HG03520 (cell line): ENCODE measurements around the gene TCF15.

ENCODE experiments used
- ATAC-seq: cut with Tn5 transposase; IDR thresholded peaks from one replicate; pipeline ENCODE4 v1.9.1; 2021; ENCODE audit warnings: mild to moderate bottlenecking, moderate library complexity; ENCODE audit not compliant: unreplicated experiment

The TCF15 gene

GRCh38 chr20:615514-615913 lies 5.4 kb upstream of the TCF15 start:
- no peak for ATAC-seq

- no peak for ATAC-seq
Measured at GRCh38 chr20:611843-612185, 1.7 kb upstream of the TCF15 start.

GRCh38 chr20:611047-611842 lies 1.1 kb upstream of the TCF15 start:
- ATAC-seq: no peak

DNA sequence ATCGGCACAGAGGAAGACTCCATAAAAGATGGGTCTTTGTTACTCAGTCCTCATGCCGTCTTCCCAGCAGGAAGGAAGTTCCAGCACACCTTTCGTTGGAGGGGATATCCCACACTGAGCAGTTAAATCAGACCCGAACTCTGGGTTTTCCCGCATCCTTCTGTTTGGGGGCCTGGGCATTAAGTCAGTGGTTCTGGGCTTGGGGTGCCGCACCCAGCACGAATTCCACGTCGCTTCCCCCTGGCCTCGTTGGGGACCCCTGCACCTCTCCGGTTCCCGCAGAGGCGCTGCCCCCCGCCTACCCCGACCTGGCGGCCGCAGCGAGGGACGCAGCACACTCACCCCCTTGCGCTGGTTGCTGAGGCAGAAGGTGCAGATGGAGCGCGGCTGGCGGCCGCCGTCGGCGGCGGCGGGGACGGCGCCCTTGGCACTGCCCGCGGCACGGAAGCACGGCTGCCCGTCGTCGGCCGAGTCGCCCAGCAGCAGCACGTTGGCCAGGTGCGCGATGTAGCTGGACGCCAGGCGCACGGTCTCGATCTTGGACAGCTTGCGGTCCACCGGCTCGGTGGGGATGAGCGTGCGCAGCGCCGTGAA lies 641 bp downstream of the TCF15 start:
- no peak for ATAC-seq

DNA sequence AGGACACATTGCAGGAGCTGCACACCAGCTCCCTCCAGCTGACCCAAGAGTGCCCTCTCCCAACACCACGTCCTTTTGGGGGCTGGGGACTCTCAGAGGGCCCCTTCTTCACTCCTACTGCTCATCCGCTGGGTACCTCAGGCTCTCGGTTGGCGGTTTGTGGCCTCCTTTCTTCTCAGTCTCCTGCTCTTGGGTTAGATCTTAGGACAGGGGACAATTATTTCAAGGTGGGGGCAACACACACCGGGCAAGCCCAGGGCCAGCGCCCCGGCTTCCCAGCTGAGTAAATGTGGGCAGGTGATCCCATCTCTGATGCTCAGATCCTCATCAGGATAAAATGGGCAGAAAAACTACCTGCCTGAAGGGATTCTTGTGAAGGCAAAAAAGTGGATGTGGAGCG lies 1.1 kb downstream of the TCF15 start:
- ATAC-seq: no peak

GRCh38 chr20:607476-607875 lies 2.6 kb downstream of the TCF15 start:
- ATAC-seq: no peak

DNA sequence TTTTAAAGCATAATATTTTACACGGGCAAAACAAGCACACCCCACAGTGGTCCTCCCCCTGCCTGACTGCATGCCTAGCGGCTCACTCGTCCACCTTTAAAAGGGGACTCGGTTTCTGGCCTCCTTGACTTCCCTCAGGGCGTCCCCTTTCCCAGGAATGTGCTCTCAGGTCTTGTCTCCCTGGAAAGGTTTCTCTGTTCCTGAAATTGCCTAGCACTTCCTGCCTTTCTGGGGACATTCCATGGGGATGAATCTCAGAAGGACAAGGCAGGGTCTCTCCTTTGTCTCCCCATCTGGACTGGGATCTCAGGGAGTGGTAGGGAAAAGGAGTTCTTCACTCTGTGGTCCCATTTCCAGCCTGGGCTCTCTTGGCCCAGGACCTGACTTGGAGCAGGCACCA lies 4.9 kb downstream of the TCF15 start:
- ATAC-seq: no peak

- ATAC-seq: no peak
Measured at GRCh38 chr20:603116-603640, 6.9 kb downstream of the TCF15 start.

DNA sequence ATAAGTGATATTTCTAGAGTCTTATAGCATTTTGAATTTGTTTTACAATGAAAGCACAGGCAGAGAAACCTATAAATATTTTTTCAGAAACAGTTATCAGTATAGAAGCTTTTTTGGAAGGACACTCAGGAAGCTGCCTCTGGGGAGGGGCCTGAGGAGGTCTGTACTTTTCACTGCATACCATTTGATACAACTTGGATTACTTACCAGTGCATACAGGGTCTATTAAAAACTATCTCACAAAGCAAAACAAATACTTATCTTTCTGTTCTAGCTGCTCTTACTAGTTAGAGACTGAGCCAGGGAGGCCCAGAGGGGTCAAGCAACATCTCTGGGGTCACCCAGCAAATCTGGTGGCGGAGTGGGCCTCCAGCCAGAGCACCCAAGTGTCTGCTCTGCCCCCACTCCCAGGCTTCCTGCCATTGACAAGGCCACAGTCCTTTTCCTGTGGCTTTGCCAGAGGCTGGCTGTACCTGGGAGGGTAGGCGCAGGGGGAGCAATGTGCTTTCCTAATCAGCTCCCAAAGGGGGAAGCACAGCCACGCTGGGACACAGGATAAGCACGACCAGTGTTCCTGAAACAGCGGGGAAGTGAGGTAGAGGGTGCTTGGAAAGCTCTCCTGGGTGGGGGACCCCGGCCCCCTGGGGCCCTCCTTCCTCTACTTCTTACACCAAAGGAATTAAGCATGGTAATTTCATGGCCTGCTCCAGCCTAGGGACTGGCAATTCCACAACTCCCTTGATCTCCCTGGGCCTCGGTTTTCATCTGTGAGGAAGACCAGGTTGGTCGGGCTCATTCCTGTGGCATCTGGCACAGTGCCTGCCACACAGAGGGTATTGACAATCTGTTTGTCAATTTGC lies 7.8 kb downstream of the TCF15 start:
- no peak for ATAC-seq

- ATAC-seq: no peak
Measured at GRCh38 chr20:600736-601135, 9.4 kb downstream of the TCF15 start.

GRCh38 chr20:600141-600540 lies 10.0 kb downstream of the TCF15 start:
- no peak for ATAC-seq

DNA sequence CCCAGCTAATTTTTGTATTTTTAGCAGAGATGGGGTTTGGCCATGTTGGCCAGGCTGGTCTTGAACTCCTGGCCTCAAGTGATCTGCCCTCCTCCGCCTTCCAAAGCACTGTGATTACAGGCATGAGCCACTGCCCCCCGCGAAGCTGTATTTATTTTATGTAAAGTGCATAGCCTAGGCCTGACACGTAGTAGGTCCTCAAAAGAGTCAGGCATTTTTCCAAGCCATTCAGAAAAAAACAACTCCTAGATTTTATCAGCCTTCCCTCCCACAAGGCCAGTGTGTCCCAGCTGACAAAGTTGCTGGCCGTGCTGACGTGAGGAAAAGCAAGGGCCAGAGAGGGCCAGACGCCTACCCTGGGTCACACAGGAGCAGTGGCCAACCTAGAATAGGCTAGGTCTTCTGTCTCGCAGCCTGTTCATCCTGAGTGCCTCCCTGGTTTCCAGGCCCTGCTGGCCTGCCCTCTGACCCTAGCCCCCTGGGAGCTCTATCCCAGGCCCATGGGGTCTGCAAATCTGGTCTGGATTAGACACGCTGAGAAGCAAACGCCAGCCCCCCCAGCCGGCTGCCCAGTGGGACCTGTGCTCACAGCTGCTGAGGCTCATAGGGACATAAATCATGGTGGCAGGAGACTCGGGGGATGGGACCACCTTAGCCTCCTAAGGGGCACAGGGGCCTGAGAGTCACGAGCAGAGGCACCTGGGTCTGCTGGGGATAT lies 11.8 kb downstream of the TCF15 start:
- no peak for ATAC-seq

DNA sequence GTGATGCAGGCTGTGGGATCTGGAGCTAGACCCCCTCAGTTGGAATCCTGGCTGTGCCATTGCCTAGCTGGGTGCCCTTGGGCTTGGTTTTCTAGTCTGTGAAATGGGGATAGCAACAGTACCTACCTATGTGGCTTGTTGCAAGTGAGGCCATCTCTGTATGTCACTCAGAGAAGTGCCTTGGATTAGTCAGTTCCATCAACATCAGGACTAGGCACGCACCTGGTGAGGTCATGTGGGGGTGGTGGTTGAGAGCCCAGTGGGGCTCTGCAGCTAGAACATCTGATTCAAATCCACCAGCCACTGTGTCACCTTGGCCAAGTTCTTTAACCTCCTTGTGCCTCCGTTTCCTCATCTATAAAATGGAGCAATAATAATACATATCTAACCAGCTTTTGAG lies 12.5 kb downstream of the TCF15 start:
- no peak for ATAC-seq

DNA sequence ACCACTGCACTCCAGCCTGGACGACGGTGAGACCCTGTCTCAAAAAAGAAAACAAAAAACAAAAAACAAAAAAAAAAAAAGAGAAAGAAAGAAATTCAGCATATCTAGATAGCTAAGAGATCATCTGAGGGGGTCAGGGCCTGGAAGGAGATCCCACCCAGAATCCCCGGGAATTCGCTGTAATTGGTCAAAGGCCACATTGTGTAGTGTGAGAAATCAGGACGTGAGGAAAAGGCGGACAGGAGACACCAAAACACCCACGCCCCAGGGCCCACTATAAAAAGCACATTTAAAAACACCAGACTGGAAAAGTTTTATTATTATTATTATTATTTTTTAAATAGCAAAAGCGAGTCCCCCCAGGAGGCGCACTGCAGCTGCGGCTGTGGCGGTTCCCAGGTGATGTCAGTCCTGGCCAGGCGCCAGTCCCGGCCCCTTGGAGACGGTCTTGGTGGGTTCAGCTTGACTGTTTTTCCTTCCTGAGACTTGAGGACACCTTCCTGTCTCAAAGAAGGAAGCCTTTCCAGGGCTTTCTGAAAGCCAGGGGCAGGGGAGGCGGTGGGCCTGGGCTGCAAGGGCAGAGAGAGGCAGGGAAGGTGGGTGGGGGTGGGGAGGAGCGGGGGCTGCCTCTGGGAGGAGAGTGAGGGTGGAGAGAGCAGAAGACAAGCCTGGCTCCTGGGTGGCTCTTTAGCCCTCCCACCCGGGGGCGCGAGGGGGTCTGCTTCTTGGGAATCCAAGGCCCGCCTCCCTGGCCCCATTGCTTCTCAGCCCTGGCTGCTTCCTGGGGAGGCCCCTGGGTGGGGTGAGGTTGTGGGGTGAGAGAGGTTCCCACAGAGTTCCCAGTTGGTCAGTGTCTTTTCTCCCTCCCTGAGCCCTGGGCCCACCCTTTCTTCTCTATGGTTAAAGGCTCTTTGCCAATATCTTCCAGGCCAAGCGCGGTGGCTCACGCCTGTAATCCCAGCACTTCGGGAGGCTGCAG lies 14.5 kb downstream of the TCF15 start:
- ATAC-seq: no peak

DNA sequence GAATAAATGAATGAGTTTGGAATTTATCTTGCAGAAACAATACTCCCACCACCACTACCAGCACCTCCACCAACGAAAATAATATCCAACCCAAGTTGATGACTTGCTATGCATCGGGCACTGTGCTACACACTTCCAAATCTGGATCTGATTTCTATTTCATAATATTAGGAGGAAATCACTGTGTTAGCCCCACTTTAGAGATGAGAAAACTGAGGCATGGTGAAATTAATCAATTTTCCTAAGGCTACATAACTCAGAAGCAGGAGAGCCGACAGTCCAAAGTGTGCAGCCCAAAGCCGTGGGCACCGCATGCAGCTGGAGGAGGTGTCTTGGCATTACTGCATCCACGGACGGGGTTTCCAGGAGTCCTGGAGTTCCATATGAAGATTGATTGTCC lies 17.6 kb downstream of the TCF15 start:
- ATAC-seq: no peak

- no peak for ATAC-seq
Measured at GRCh38 chr20:591941-592340, 18.2 kb downstream of the TCF15 start.

- peak; percentile 81 for ATAC-seq
Measured at GRCh38 chr20:588932-589672, 21.0 kb downstream of the TCF15 start.

DNA sequence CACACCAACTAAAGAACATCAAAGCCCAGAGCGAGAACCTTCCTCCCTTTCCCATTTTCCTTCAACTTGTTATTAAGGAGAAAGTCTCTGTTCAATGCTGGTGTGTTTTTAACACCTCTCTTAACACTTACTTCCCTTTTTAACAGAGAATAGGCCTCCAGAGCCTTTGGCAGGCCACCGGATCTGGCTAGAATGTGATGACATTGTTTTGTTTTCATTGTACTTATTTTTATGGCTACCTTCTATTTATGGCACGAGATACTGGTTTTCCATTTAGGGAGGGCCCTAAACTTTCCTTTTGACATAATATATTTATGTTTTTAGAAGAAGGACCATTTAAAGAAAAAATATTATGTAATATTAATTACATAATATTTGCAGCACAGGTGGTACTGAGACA lies 21.6 kb downstream of the TCF15 start:
- no peak for ATAC-seq

GRCh38 chr20:584971-585301 lies 25.2 kb downstream of the TCF15 start:
- ATAC-seq: no peak
